PC-3 (cell line): Measurements from ENCODE around the gene MIDN.

Experiments used
- CTCF ChIP-seq: fragments of 300-600 bp; sonication (generic); conservative IDR thresholded peaks from 2 replicates; pipeline ENCODE4 v1.5.1; 2017; ENCODE audit warnings: antibody characterized with exemption, low read depth, mild to moderate bottlenecking, low read length
- EZH2 ChIP-seq: fragments of 300-600 bp; sonication (generic); IDR thresholded peaks from one replicate; pipeline ENCODE4 v1.6.1; 2017; ENCODE audit warnings: antibody characterized with exemption, mild to moderate bottlenecking, low read length; ENCODE audit not compliant: unreplicated experiment

GRCh38 chr19:1266129-1266915, 17.9 kb downstream of the MIDN start:
- no peak for TF ChIP-seq CTCF
- no peak for TF ChIP-seq EZH2
